CD4-positive, alpha-beta T cell treated with Interleukin-6 at 100 ng/mL for 8 hours (primary cell): ENCODE measurements around the gene CLTRN.
"Not testable (repeated sequence)": the region's sequence is repeated elsewhere in the genome, so short reads cannot be mapped to it uniquely, and the experiment has no call there.

Experiments used
- DNase-seq: peaks from one replicate; pipeline ENCODE4 v3.0.0-alpha.2; 2020; ENCODE audit warnings: mixed read lengths, low spot score

Gene CLTRN

DNA sequence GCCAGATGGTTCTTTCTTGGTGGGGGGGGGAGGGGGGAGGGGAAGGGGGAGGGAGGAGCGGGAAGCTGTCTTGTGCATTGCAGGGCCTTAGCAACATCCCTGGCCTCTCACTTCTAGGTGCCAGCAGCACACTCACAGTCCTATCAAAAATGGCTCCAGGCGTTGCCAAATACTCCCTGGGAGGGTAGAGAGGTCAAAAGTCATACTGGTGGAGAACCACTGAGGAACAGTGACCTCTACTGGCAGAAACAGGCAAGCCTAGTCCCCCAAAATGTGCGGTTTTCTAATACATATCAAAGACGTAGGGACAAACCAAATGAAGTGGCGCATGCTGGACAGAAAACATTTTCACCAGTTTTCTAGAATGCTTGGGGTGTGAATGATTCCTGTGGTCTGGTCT is 17.1 kb downstream of the CLTRN start:
- DNase-seq: not testable (repeated sequence)

DNA sequence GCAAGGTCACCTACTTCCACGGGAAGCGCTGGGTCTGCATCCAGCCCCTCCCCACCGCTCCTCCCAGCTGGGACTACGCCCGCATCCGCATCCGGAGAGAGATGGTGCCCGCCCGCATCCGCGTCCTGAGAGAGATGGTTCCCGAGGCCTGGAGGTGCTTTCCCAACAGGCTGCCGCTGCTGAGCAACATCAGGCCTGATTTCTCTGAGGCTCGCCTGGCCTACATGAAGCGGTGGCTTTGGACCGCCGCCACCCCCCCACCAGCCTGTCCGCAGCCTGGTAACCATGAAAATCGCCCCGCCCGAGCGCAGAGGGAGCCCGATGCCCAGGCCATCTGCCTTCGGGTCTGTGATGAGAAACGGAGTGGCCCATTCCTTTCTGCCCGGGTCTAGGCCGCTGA is 18.1 kb downstream of the CLTRN start:
- DNase-seq: no peak

DNA sequence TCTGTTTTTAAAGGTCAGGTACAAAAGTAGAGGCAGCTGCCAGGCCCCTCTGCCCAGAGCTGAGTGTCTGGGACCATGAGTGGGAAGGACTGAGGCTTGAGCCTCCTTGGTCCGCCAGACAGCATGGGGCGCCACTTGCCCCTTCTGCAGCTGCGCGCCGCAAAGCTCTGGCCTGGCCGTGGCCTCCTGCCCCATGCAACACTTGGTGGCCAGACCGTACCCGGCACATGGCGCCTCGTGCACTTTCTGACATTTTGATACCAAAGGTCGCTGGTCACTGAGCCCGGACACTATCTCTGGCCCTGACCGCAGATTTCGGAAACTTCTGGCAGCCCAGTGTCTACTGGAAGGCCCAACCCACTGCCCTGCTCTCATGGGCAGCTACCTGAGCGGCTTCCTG is 18.6 kb downstream of the CLTRN start:
- DNase-seq: no peak

DNA sequence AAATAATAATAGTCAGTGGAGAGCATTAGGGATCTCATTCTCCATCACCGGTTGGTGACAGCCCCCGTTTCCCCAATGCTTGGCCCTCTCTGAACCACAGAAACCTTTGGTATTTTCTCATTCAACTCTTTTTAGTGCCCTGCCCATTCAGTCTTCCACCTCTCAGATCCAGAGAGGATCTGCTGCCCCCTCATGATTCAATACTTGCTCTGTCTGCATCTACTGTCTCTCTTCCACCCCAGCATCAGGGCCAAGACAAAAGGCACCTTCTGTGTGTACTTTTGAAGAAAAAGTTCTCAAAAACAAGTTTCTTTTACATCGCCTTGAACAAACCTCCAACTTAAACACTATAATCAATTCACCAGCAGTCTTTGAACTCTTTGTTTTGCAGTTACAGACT is 19.3 kb downstream of the CLTRN start:
- DNase-seq: no peak

DNA sequence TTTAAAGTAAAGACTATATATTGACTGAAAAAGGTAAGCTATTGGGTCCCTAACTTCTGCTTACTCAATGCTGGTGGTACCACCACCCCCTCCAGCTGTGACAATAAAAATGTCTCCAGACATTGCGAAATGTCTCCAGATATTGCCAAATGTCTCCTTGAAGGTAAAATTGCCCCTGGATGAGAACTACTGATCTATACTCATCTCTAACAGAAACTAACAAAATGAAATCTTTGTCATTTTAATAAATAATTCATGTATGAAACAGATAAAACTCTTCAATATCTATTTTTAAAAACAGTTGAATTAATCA is 20.1 kb downstream of the CLTRN start:
- no peak for DNase-seq

DNA sequence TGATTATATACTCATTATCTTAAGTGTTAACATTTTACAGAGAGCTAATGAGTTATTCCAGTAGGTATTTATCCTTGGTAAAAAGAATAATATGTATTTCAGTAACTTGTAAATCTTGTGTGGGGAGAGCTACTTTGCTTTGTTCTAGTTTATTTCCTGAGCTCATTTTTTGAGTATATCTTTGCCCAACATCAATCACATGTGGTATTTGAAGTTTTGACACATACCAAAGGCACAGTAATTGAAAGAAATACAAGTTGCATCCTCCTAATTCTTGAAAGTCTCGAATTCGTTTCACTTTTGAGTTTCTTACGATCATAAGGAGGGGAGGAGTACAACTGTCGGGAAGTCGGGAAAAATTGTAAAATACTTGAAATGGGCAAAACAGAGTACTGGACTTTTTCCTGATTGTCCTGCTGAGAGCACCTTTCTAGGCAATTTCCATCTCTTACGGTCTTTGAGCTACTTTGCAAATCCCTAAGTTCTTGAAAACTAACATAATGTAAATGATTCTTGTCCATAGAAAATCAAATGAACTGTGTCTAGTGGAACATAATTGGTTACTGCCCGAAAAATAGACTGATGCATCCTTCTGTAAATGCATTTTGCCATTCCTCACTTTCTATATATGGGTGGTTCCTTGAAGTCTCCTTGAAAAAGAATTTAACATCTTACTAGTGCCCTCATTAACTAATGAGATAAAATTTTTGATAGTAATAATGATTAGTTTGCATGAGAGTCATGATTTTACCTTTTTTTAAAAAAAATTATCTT is 20.6 kb downstream of the CLTRN start:
- no peak for DNase-seq

DNA sequence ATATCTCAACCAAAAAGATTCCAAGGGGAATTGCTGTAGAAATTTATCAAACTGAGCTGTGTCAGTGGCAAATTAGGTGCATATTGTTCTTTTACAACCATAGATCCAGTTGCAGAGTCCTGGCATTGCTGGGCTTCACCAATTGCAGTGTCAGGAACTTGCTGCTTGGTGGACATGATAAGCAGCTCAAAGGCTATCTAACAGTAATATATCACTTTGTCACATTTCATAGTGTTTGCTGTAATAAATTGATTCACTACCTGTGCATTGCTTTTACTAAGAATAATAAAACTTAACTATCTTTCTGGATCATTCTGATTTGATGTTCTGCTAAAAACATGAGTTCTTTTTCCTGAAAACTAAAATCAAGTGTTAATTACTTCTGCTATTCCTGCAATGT is 33.0 kb downstream of the CLTRN start:
- DNase-seq: no peak

DNA sequence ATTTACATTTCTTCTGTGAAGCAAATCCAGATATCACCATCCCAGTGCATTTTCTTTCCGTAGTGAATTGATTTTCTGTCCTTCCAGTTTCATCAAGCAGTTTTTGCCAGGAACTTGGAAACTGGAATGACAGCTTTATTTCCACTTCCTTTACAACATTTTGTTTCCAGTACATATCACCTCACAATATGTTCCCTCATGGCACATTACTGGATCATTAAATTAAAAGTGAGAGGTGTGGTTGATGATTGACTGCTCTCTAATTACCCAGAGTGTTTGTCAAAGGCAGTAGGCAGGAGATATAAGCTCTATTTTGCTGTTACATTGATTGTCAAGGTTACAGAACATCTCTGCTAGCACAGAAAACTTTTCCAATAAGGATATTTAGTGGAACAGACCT is 41.6 kb downstream of the CLTRN start:
- no peak for DNase-seq

DNA sequence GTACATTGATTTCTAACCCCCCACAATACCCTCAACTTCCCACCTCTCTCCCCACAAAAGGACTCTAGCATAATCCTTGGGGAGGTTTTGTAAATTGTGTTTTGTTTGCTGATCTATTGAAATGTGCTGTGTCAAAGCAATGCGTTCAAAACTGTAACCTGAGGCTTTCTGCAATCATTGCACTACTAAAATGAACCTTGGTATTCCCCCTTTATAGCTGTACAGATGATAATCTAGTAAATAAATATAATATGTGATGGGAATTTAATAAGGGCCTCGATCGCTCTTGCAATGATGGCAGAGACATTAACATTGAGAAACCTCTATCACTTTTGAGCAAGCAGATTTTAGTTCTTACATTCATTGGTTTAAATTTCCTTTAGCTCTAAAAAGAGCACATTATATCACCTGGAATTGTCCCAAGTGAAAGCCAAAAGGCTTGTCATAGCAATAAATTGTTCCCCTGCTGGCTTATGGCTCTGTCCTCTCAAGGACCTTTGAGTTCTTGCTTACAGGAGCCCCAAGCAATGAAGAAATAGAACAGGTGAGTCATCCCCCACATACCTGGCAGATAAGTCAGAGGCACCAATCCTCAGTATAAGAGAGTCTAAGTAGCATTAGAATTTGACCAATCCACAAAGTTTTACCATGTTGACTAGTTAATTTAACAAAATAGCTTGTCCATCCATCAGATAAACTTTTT is 45.4 kb downstream of the CLTRN start:
- DNase-seq: no peak

DNA sequence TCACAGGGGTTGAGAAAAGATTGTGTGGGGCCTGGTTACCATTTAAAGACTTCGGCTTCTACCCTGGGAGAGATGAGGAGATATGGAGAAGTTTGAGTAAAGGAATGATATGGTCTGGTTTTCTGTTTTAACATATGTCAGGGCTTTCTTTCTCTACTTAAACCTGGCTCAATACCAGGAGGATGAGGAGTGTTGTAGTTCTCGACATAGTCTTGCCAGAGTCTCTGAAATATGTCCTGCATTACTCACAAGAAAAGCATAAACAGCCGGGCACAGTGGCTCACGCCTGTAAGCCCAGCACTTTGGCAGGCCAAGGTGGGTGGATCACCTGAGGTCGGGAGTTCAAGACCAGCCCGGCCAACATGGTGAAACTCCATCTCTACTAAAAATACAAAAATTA is 47.5 kb downstream of the CLTRN start:
- no peak for DNase-seq

DNA sequence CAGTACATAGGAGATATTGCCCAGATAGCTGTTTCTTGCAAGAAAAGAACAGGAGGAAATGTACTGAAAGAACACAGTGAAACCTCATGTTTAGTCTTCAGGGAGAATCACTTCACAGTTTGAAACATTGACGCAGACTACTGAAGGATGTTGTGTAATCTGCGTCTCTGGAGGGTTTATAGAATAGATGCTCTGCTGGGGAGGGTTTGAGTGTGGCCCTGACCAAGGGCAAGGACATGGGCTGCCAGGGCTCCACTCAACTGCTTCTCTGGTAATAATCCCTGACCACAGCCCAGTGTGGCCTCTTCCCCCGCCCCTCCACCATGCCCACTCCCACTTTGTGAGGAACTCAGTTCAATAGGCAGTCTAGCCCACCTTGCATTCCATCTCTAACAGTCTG is 48.1 kb downstream of the CLTRN start:
- no peak for DNase-seq

DNA sequence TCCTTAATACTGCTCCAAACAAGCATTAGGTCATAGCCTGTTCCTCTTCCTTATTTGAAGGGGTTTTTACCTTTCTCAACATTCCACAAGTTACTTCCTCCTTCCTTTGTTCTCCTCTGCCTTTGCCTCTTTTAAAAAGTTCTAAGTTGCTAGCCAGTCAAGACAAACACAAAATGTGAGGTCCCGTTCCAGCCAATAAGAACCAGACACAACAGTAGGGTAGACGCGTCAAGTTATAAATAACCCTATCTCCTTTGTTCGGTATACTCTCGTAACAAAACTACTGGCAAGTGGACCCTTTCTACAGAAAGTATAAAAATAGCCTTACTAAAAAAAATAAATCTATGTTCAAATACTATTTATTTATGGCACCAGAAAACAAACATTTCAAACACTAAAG is 57.5 kb downstream of the CLTRN start:
- no peak for DNase-seq

DNA sequence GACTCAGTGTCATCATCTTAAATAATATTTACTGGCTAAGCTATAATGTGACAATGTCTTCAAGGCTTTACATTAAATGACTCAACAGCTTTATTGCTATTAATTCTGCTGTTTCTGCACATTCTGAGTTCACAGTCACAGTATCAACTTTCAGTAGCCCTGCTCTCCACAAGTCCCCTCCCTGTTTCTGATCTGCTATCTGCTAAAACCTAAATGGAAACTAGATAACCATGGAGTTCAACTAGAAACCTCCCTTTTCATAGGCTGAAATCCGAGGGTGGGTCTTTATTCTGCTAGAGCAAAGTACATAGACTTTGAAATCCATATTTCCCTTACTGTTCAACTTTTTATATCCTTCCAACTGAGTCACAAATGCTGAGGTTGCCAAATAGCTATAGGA is 58.5 kb downstream of the CLTRN start:
- DNase-seq: no peak

DNA sequence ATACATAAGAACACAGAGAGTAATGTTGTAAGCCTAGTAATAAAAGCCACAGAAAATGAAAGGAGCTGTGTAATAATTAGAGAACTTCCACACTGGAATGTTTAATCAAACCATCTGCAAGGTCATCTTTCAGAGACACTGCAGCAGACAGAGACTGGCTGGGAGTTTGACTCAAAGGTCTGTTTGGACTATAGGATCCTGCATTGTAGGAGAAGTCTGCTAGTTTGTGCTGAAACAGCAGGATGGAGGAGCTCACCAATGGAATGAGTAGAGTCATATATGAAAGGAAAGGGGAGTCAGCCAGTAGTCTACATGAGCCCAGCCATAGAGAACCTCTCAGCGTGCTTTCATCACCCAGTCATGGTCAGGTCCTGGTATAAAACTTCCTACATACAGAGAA is 59.4 kb downstream of the CLTRN start:
- DNase-seq: no peak

DNA sequence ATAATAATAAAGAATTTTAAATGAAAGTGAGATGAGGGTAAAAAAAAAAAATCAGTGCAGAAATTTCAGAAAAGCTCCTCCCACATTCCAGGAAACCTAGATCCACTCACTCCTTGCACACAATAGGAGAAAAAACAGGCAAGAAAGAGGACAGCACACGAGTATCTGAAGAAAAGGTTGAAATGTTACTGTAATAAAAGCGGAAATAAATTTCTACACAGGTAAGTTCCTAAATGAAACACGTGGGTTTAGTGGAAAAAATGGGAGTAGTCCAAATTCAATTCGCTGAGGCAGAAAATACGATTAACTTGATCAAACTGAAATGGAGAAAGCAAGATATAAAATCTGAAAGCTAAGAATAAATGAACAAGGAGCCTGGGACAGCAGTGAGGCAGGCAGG is 61.8 kb downstream of the CLTRN start:
- DNase-seq: no peak

DNA sequence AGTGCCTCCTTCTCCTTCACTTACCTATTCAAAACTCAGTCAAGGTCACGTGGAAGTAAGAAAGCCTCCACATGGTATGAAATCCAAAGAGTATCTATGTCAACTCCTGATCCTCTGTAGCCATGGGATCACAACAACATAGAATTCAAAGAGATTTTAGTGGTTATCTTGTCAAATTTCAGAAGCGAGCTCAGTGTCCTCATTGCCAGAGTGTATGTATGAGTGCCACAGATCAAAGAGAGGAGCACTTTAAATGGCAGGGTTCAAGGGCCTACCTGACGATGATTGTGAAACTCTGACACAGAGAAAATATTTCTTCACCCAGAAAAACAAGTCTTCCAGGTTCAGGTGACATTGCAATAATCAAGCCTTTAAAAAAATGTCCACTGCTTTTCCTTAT is 62.7 kb downstream of the CLTRN start:
- no peak for DNase-seq

DNA sequence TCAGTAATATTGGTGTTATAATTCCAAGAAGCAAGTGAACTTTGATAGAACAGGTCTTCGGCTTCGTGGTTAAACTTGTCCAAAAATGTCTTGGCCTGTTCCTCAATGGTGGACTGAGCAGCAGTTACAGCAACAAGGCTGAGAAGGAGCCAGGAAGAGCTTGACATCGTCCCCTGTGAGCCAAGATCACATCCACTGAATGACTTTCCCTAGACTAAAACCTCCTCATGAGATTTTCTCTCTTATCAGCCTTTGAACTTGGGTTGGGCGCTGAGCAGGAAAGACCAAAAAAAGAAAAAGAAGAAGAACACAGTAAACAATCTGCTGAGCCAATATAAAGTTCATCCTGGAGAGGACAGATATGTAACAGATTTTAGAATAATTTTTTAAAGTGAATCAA is 63.9 kb downstream of the CLTRN start, which contains the start of gene ACE2:
Gene ACE2, minus strand, starts transcription at position 216 of the 400 bp plus-strand sequence. Its CDS starts 49 bp downstream, at position 167.
- no peak for DNase-seq

DNA sequence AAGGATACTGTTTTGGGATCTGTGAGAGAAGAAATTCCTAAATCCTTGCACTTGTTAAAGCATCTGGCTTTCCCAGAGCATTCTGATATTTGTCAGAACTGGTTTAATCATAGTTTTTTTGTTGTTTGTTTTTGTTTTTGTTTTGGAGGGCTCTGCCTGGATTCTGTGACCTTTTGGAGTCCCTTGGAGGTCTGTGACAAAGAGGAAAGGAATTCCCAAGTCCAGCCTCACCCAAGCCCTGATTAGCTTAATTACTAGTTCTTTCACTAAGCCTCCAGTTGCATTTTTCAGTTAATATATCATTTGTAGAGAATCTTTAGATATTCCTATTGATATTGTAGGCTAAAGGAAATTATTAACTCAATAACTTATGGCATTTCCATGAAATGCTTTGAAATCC is 64.6 kb downstream of the CLTRN start:
- no peak for DNase-seq

DNA sequence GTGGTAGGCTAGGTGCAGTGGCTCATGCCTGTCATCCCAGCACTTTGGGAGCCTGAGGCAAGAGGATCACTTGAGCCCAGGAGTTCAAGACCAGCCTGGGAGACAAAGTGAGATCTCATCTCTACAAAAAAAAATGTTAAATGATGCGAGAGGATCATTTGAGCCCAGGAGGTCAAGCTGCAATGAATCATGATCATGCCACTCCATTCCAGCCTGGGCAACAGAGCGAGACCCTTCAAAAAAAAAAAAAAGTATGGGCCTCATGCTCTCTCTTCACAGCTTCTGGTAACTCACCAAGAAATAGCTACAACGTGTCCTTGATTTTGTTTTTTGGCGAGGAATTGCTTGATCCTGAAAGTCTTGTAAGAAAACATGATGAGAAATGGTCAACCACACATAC is 65.1 kb downstream of the CLTRN start:
- DNase-seq: no peak

DNA sequence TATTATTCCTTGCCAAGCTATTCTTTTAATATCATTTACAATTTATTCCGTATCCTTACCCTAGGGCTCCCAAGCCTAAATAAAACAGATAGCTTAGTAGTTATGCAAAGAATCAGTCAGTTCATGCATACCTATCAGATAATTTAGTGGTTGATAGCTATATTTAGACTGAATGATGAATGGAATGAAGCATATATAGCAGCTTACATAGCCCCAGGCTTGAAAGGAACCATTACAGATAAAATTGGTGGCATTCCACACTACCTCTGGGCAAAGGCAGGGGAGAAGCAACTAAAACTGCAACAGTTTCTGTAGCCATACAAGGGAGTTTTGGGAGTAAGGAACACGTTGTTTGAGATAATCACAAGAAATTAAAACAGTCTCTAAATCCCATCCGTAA is 66.6 kb downstream of the CLTRN start:
- DNase-seq: no peak

DNA sequence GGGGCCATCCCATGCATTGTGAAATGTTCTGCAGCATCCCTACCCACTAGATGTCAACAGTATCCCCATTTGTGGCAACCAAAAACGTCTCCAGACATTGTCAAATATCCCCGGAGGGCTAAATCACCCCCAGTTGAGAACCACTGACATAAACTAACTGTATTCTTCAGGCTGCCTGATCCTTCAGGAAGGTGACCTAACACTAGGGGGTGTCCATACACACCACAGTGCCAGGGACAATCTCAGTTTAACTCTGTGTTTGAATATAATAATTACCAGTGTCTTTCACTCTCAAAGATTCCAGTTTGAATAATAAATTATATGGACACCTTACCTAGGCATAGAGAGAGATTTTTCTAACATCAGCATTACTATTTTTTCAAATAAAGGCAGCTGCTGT is 70.2 kb downstream of the CLTRN start:
- no peak for DNase-seq

DNA sequence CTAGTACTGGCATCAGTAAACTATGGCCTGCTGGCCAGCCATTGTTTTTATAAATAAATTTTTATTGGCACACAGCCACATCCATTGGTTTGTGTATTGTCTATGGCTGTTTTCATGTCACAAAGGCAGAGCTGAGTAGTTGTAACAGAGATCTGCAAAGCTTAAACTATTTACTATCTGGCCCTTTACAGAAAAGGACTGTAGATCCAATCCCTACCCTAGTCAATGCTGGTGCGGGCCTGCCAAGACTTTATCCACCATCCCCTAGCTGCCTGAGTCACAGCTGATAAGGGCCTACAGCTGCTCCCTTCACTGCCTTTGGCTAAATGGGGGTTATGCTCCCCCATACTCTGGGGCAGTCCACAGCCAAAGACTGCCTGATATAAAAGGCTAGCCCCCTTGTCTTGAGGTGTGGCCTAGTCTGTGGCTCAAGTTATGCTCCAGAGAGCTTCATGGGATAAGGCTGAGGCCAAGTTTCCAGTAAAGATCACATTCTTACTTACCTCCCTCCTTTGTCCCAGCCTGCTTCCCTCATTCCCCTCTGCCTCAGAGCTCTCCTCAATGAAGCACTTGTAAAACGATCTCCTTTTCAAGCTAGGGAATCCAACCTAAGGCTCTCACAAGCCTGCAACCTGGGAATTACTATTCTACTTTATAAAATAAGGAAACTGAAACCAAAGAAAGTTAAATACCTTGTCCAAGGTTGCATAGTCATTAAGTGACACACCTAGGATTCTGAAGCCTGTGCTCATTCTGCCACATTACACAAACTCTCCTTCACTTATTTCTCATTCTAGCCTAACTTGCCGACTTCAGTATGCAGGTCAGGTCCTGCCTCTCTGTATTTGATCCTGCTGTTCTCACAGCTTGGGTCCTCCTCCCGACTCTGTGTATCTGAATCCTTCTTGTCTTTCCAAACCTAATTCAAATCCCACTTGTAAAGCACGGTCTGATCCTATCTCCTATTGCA is 84.5 kb downstream of the CLTRN start:
- DNase-seq: no peak
